ENCODE results near the gene TOMT.

Gene TOMT

DNA sequence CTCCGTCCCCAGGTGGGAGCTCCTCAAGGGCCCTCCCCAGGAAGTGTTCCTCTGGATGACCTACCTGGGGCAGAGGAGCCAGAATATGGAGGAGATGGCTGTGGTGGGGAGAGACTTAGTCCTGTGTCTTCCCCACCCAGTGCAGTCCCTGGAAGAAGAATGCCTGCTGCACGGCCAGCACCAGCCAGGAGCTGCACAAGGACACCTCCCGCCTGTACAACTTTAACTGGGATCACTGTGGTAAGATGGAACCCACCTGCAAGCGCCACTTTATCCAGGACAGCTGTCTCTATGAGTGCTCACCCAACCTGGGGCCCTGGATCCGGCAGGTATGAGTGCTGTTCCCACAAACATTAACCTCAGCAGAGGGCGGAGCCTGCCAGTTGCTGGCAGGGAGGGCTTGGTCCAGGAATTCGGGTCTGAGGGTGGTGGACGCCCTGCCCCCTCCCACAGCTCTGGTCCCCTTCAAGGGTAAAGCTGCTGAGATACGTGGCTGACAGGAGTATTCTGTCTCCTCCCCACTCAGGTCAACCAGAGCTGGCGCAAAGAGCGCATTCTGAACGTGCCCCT is 33.2 kb downstream of the TOMT start:
- TF ChIP-seq FOXP2 (optimal IDR thresholded peaks at IDR 0.05; ENCODE audit: borderline replicate concordance, extremely low read depth, extremely low read length, insufficient read depth) (no peak), TAF1 (IDR thresholded peaks at IDR 0.05; ENCODE audit: borderline replicate concordance, insufficient read depth, low read length) (no peak), SIN3A (IDR thresholded peaks at IDR 0.05; ENCODE audit: borderline replicate concordance, insufficient read depth, low read length) (no peak), REST (IDR thresholded peaks at IDR 0.05; ENCODE audit: insufficient read depth in 1 of 2, low read depth in 2 of 2, low read length in 2 of 2) (no peak), POLR2AphosphoS5 (IDR thresholded peaks at IDR 0.05; ENCODE audit: low read depth, low read length) (no peak)

GRCh38 chr11:72139500-72139899 is 33.8 kb downstream of the TOMT start:
- TF ChIP-seq FOXP2 (optimal IDR thresholded peaks at IDR 0.05; ENCODE audit: borderline replicate concordance, extremely low read depth, extremely low read length, insufficient read depth): no peak
- TF ChIP-seq SIN3A (IDR thresholded peaks at IDR 0.05; ENCODE audit: borderline replicate concordance, insufficient read depth, low read length): no peak
- no peak for TF ChIP-seq POLR2AphosphoS5 (IDR thresholded peaks at IDR 0.05; ENCODE audit: low read depth, low read length)
- no peak for TF ChIP-seq REST (IDR thresholded peaks at IDR 0.05; ENCODE audit: insufficient read depth in 1 of 2, low read depth in 2 of 2, low read length in 2 of 2)
- no peak for TF ChIP-seq TAF1 (IDR thresholded peaks at IDR 0.05; ENCODE audit: borderline replicate concordance, insufficient read depth, low read length)

DNA sequence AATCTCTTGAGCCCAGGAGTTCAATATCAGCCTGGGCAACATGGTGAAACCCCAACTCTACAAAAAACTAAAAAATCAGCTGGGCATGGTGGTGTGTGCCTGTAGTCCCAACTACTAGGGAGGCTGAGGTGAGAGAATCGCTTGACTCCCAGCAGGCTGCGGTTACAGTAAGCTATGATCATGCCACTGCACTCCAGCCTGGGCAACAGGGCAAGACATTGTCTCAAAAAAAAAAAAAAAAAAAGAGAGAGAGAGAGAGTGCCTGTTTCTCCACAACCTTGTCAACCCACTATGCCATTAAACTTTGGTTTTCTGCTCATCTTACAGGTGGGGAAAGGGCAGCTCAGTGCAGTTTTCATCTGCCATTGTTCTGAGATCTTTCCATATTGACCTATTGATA is 34.9 kb downstream of the TOMT start:
- no peak for TF ChIP-seq POLR2AphosphoS5 (IDR thresholded peaks at IDR 0.05; ENCODE audit: low read depth, low read length)
- no peak for TF ChIP-seq TAF1 (IDR thresholded peaks at IDR 0.05; ENCODE audit: borderline replicate concordance, insufficient read depth, low read length)
- TF ChIP-seq REST (IDR thresholded peaks at IDR 0.05; ENCODE audit: insufficient read depth in 1 of 2, low read depth in 2 of 2, low read length in 2 of 2): no peak
- TF ChIP-seq FOXP2 (optimal IDR thresholded peaks at IDR 0.05; ENCODE audit: borderline replicate concordance, extremely low read depth, extremely low read length, insufficient read depth): no peak
- TF ChIP-seq SIN3A (IDR thresholded peaks at IDR 0.05; ENCODE audit: borderline replicate concordance, insufficient read depth, low read length): no peak

GRCh38 chr11:72141066-72141465 is 35.3 kb downstream of the TOMT start:
- TF ChIP-seq FOXP2 (optimal IDR thresholded peaks at IDR 0.05; ENCODE audit: borderline replicate concordance, extremely low read depth, extremely low read length, insufficient read depth) (no peak), SIN3A (IDR thresholded peaks at IDR 0.05; ENCODE audit: borderline replicate concordance, insufficient read depth, low read length) (no peak), POLR2AphosphoS5 (IDR thresholded peaks at IDR 0.05; ENCODE audit: low read depth, low read length) (no peak), REST (IDR thresholded peaks at IDR 0.05; ENCODE audit: insufficient read depth in 1 of 2, low read depth in 2 of 2, low read length in 2 of 2) (no peak), TAF1 (IDR thresholded peaks at IDR 0.05; ENCODE audit: borderline replicate concordance, insufficient read depth, low read length) (no peak)
